Coronary artery (tissue), 2 donors: Measurements from ENCODE around the gene NAV1.
A peak's percentile ranks its signal among the peaks of the same experiment; 100 is the strongest.

Experiments
- DNase-seq: peaks from one replicate; pipeline ENCODE4 v3.0.0-alpha.2; 2017; ENCODE audit warnings: low spot score
- H3K27ac ChIP-seq, 2 donors: fragments of 200-600 bp; sonication (generic); one replicate each; pipeline ENCODE4 v1.5.1; 2016 to 2019
- H3K4me3 ChIP-seq: fragments of 200-600 bp; sonication (generic); 2 replicates; pipeline ENCODE4 v1.5.1; 2016; ENCODE audit warnings: mild to moderate bottlenecking, moderate library complexity
- CTCF ChIP-seq: fragments of 200-600 bp; sonication (generic); IDR thresholded peaks from one replicate; pipeline ENCODE4 v1.5.1; 2019; ENCODE audit warnings: antibody characterized with exemption

NAV1 gene

GRCh38 chr1:201495551-201496295 lies 43.2 kb upstream of the NAV1 start:
- Histone ChIP-seq H3K4me3 (peak overlapping the region; percentile 54), H3K27ac (peak overlapping the region; percentile 96 to 100)
- no peak for TF ChIP-seq CTCF
- DNase-seq, result peak; percentile 94

GRCh38 chr1:201496296-201496690 lies 42.6 kb upstream of the NAV1 start:
- Histone ChIP-seq H3K4me3 (peak overlapping the region; percentile 54), H3K27ac (peak overlapping the region; percentile 96 to 100)
- TF ChIP-seq CTCF, result no peak
- DNase-seq, result no peak

GRCh38 chr1:201497935-201498509 lies 40.9 kb upstream of the NAV1 start:
- no peak for TF ChIP-seq CTCF
- Histone ChIP-seq H3K27ac (peak overlapping the region; percentile 96 to 100), H3K4me3 (peak overlapping the region; percentile 56)
- no peak for DNase-seq

- TF ChIP-seq CTCF, result no peak
- peak overlapping the region; percentile 96 to 100 for H3K27ac ChIP-seq
- no peak for DNase-seq
- peak overlapping the region; percentile 56 for H3K4me3 ChIP-seq
Observed at GRCh38 chr1:201498621-201499020, 40.3 kb upstream of the NAV1 start.

- TF ChIP-seq CTCF, result no peak
- no peak for DNase-seq
- Histone ChIP-seq H3K27ac (peak overlapping the region; percentile 96 to 100), H3K4me3 (peak overlapping the region; percentile 56)
Observed at GRCh38 chr1:201499191-201499590, 39.7 kb upstream of the NAV1 start.

GRCh38 chr1:201499795-201500669 lies 38.9 kb upstream of the NAV1 start:
- Histone ChIP-seq H3K4me3 (peak overlapping the region; percentile 56), H3K27ac (peak overlapping the region; percentile 96 to 100)
- DNase-seq, result no peak
- TF ChIP-seq CTCF, result no peak
